ENCODE results near the gene SIK1. TPM values are rescaled to one million over a fixed set of nuclear protein-coding genes. Genes with fewer than 3 reads are reported as not detected.
"Not testable (repeated sequence)": the region's sequence is repeated elsewhere in the genome, so short reads cannot be mapped to it uniquely, and the experiment has no call there.

SIK1 gene
- total and polyA plus RNA-seq, 2 donors (not counting 3 experiments of a cell fraction or from before 2014, with no cell fraction given) = 0.59 to 3.3 TPM

GRCh38 chr21:43398000-43398399, 28.9 kb downstream of the SIK1 start:
- H3K9me3 ChIP-seq (replicated peaks; ENCODE audit: control insufficient read depth, insufficient read depth, low read length); FAIRE-seq; H3K36me3 ChIP-seq (ENCODE audit: control insufficient read depth in 2 of 2, extremely low read depth in 1 of 2, insufficient read depth in 2 of 2, low read length in 2 of 2); H3K4me2 ChIP-seq (ENCODE audit: insufficient read depth, low read length); H3K27ac ChIP-seq (ENCODE audit: insufficient read depth, low read depth, low read length); H3K79me2 ChIP-seq (ENCODE audit: control insufficient read depth, insufficient read depth, low read length); DNase-seq (ENCODE audit: low read depth, low spot score); H3K27me3 ChIP-seq (ENCODE audit: control insufficient read depth in 2 of 2, insufficient read depth in 2 of 2, low read length in 2 of 2); CTCF ChIA-PET; H4K20me1 ChIP-seq (replicated peaks; ENCODE audit: control insufficient read depth, extremely low read depth, insufficient read depth, low read length); intact Hi-C loops (cut with micrococcal nuclease); BruUV-seq (replicated peaks); H3K4me3 ChIP-seq (replicated peaks in 1 of 3; ENCODE audit: insufficient read depth in 1 of 3, low read depth in 1 of 3, low read length in 3 of 3); H3K4me1 ChIP-seq (ENCODE audit: control insufficient read depth, extremely low read depth, insufficient read depth, low read length); H3K9ac ChIP-seq (replicated peaks; ENCODE audit: extremely low read depth, insufficient read depth, low read length); POLR2A ChIA-PET; H2AFZ ChIP-seq (ENCODE audit: low read depth, low read length); H3K9me1 ChIP-seq (replicated peaks; ENCODE audit: control insufficient read depth, extremely low read depth, insufficient read depth, low read length); dilution Hi-C loops (cut with MboI; ENCODE audit: extremely low pct_ligation_motif_present, low sequenced_read_pairs): not testable (repeated sequence)

GRCh38 chr21:43397439-43397808, 29.5 kb downstream of the SIK1 start:
- H3K79me2 ChIP-seq (ENCODE audit: control insufficient read depth, insufficient read depth, low read length); CTCF ChIA-PET; BruUV-seq (replicated peaks); H3K9ac ChIP-seq (replicated peaks; ENCODE audit: extremely low read depth, insufficient read depth, low read length); FAIRE-seq; intact Hi-C loops (cut with micrococcal nuclease); H3K27ac ChIP-seq (ENCODE audit: insufficient read depth, low read depth, low read length); dilution Hi-C loops (cut with MboI; ENCODE audit: extremely low pct_ligation_motif_present, low sequenced_read_pairs); H3K4me2 ChIP-seq (ENCODE audit: insufficient read depth, low read length); H3K4me3 ChIP-seq (replicated peaks in 1 of 3; ENCODE audit: insufficient read depth in 1 of 3, low read depth in 1 of 3, low read length in 3 of 3); H4K20me1 ChIP-seq (replicated peaks; ENCODE audit: control insufficient read depth, extremely low read depth, insufficient read depth, low read length); H3K36me3 ChIP-seq (ENCODE audit: control insufficient read depth in 2 of 2, extremely low read depth in 1 of 2, insufficient read depth in 2 of 2, low read length in 2 of 2); H3K9me1 ChIP-seq (replicated peaks; ENCODE audit: control insufficient read depth, extremely low read depth, insufficient read depth, low read length); DNase-seq (ENCODE audit: low read depth, low spot score); H2AFZ ChIP-seq (ENCODE audit: low read depth, low read length); H3K9me3 ChIP-seq (replicated peaks; ENCODE audit: control insufficient read depth, insufficient read depth, low read length); H3K4me1 ChIP-seq (ENCODE audit: control insufficient read depth, extremely low read depth, insufficient read depth, low read length); POLR2A ChIA-PET; H3K27me3 ChIP-seq (ENCODE audit: control insufficient read depth in 2 of 2, insufficient read depth in 2 of 2, low read length in 2 of 2): not testable (repeated sequence)

- H3K9me3 ChIP-seq (replicated peaks; ENCODE audit: control insufficient read depth, insufficient read depth, low read length); H3K4me3 ChIP-seq (replicated peaks in 1 of 3; ENCODE audit: insufficient read depth in 1 of 3, low read depth in 1 of 3, low read length in 3 of 3); H3K27me3 ChIP-seq (ENCODE audit: control insufficient read depth in 2 of 2, insufficient read depth in 2 of 2, low read length in 2 of 2); H3K4me1 ChIP-seq (ENCODE audit: control insufficient read depth, extremely low read depth, insufficient read depth, low read length); H3K9me1 ChIP-seq (replicated peaks; ENCODE audit: control insufficient read depth, extremely low read depth, insufficient read depth, low read length); H3K27ac ChIP-seq (ENCODE audit: insufficient read depth, low read depth, low read length); H4K20me1 ChIP-seq (replicated peaks; ENCODE audit: control insufficient read depth, extremely low read depth, insufficient read depth, low read length); H3K79me2 ChIP-seq (ENCODE audit: control insufficient read depth, insufficient read depth, low read length); FAIRE-seq; dilution Hi-C loops (cut with MboI; ENCODE audit: extremely low pct_ligation_motif_present, low sequenced_read_pairs); H3K4me2 ChIP-seq (ENCODE audit: insufficient read depth, low read length); DNase-seq (ENCODE audit: low read depth, low spot score); H3K36me3 ChIP-seq (ENCODE audit: control insufficient read depth in 2 of 2, extremely low read depth in 1 of 2, insufficient read depth in 2 of 2, low read length in 2 of 2); intact Hi-C loops (cut with micrococcal nuclease); H2AFZ ChIP-seq (ENCODE audit: low read depth, low read length); POLR2A ChIA-PET; BruUV-seq (replicated peaks); CTCF ChIA-PET; H3K9ac ChIP-seq (replicated peaks; ENCODE audit: extremely low read depth, insufficient read depth, low read length): not testable (repeated sequence)
Measured at GRCh38 chr21:43396788-43397438, 30.0 kb downstream of the SIK1 start.

GRCh38 chr21:43383351-43383750, 43.6 kb downstream of the SIK1 start:
- H3K79me2 ChIP-seq (ENCODE audit: control insufficient read depth, insufficient read depth, low read length); H3K4me1 ChIP-seq (ENCODE audit: control insufficient read depth, extremely low read depth, insufficient read depth, low read length); BruUV-seq (replicated peaks); DNase-seq (ENCODE audit: low read depth, low spot score); H3K36me3 ChIP-seq (ENCODE audit: control insufficient read depth in 2 of 2, extremely low read depth in 1 of 2, insufficient read depth in 2 of 2, low read length in 2 of 2); POLR2A ChIA-PET; H4K20me1 ChIP-seq (replicated peaks; ENCODE audit: control insufficient read depth, extremely low read depth, insufficient read depth, low read length); H2AFZ ChIP-seq (ENCODE audit: low read depth, low read length); H3K9me3 ChIP-seq (replicated peaks; ENCODE audit: control insufficient read depth, insufficient read depth, low read length); H3K4me3 ChIP-seq (replicated peaks in 1 of 3; ENCODE audit: insufficient read depth in 1 of 3, low read depth in 1 of 3, low read length in 3 of 3); H3K9ac ChIP-seq (replicated peaks; ENCODE audit: extremely low read depth, insufficient read depth, low read length); FAIRE-seq; H3K4me2 ChIP-seq (ENCODE audit: insufficient read depth, low read length); H3K27me3 ChIP-seq (ENCODE audit: control insufficient read depth in 2 of 2, insufficient read depth in 2 of 2, low read length in 2 of 2); intact Hi-C loops (cut with micrococcal nuclease); dilution Hi-C loops (cut with MboI; ENCODE audit: extremely low pct_ligation_motif_present, low sequenced_read_pairs); CTCF ChIA-PET; H3K27ac ChIP-seq (ENCODE audit: insufficient read depth, low read depth, low read length); H3K9me1 ChIP-seq (replicated peaks; ENCODE audit: control insufficient read depth, extremely low read depth, insufficient read depth, low read length): not testable (repeated sequence)

All from endothelial cell of umbilical vein (primary cell).